ENCODE measurements around the gene ASPM.

DNA sequence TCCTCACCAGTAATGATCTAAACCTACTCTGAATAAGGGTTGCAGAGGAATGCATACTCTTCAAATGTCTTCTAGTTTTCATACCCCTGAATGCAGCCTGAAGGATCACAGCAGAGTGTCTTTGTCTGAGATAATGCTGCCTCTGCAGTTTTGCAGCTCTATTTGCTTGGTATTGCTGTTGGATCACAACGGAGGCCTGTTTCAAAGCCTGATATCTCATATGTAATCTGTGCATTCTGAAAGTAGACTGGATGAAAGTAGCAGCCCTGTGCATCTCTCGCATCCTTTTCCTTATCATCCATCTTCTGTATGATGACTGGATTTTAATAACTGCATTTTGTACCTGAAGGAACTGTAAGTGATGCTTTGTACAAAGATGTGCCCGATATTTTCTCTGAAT is 44.5 kb downstream of the ASPM start:
- TF ChIP-seq SALL2 (tag by site-specific recombination; IDR thresholded peaks at IDR 0.05; ENCODE audit: borderline replicate concordance) (no peak), ZNF311 (tag by site-specific recombination; IDR thresholded peaks at IDR 0.05; ENCODE audit: borderline replicate concordance) (no peak), ZNF140 (tag by site-specific recombination; IDR thresholded peaks at IDR 0.05) (no peak)
- TF ChIP-seq, protein P1, sequence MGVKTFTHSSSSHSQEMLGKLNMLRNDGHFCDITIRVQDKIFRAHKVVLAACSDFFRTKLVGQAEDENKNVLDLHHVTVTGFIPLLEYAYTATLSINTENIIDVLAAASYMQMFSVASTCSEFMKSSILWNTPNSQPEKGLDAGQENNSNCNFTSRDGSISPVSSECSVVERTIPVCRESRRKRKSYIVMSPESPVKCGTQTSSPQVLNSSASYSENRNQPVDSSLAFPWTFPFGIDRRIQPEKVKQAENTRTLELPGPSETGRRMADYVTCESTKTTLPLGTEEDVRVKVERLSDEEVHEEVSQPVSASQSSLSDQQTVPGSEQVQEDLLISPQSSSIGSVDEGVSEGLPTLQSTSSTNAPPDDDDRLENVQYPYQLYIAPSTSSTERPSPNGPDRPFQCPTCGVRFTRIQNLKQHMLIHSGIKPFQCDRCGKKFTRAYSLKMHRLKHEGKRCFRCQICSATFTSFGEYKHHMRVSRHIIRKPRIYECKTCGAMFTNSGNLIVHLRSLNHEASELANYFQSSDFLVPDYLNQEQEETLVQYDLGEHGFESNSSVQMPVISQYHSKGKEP (tag by site-specific recombination; IDR thresholded peaks at IDR 0.05) = no peak

All from HEK293 (cell line).